KOPT-K1 (cell line): ENCODE data around the gene TIMM50.
A peak's percentile ranks its signal among the peaks of the same experiment; 100 is the strongest.

Experiments
- H3K27ac ChIP-seq: fragments of 200-600 bp; sonication (generic); 2 replicates; pipeline ENCODE4 v1.5.1; 2016; ENCODE audit warnings: antibody characterized with exemption, mild to moderate bottlenecking, low read depth, low read length; ENCODE audit not compliant: poor library complexity, severe bottlenecking
- H3K36me3 ChIP-seq: fragments of 200-600 bp; sonication (generic); 2 replicates; pipeline ENCODE4 v1.5.1; 2017; ENCODE audit warnings: antibody characterized with exemption, mild to moderate bottlenecking, low read length, moderate library complexity; ENCODE audit not compliant: insufficient read depth
- H3K9me3 ChIP-seq: fragments of 200-600 bp; sonication (generic); 2 replicates; pipeline ENCODE4 v1.5.1; 2017; ENCODE audit warnings: antibody characterized with exemption, low read length, mild to moderate bottlenecking; ENCODE audit not compliant: insufficient read depth, poor library complexity, severe bottlenecking

TIMM50 gene

GRCh38 chr19:39525205-39525604 is 44.6 kb downstream of the TIMM50 start:
- Histone ChIP-seq H3K9me3 (no peaks in the 10 kb centered on the region), H3K36me3 (peaks cover 8% of the 10 kb centered on the region; the same call in 1 of the 2 replicates), H3K27ac (no peak overlapping the region)

DNA sequence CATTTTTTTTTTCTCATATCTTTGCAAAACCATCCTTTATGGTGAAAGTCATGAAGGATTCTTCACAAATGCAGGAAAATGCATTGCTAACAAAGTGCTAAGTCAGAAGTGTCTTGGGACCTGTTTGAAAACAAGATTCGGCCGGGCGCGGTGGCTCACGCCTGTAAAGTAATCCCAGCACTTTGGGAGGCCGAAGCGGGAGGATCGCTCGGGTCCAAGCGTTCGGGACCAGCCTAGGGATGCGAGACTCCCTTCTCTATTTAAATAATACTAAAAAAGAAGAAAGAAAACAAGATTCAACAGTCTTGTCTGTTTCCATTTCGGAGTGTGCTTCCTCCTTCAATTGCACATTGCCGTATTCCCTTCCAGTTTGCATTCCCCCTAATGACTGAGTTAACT is 51.2 kb downstream of the TIMM50 start:
- H3K9me3 ChIP-seq = no peaks in the 10 kb centered on the region
- H3K36me3 ChIP-seq = peaks cover 8% of the 10 kb centered on the region
- H3K27ac ChIP-seq = peak overlapping the region; percentile 82

DNA sequence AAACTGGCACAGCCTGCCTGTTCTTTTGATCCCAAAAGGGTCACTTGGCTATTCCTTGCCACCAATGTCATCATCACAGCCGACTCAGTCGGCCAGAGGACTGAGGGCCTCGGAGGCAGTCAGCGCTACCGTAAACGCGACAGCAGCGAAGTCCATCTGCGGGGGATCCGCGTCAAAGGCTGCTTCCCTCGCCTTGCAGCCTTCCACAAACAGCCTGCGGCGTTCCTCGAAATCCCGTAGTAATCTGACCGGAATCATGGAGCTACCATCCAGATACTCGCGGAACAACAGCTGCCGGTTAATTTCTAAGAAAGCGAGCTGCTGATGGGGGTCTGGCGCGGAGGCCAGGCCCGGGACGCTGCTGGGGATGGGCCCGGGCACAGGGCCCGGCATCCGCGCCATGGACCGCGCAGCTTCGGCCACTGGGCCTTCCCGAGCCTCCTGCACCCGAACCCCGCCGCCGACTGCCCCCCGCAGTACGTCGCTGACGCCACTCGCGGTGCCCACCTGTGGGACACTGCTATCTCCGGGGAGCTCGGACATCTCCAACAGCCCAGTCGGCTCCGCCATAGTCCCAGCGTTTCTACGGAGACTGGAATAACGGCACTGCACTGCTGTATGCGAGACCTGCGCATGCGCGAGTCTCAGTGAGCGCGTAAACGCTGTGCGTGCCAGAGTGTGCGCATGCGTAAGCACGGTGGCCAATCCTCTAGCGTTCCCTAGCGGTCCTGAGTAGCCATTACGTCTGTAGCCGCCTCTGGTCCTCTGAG is 51.8 kb downstream of the TIMM50 start, which contains the start of gene EID2B:
Gene EID2B (minus strand): TSS at position 620 of the 770 bp plus-strand sequence. CDS start 50 bp downstream, at position 570.
- H3K27ac ChIP-seq = peak within 1 kb of the TSS; percentile 82

DNA sequence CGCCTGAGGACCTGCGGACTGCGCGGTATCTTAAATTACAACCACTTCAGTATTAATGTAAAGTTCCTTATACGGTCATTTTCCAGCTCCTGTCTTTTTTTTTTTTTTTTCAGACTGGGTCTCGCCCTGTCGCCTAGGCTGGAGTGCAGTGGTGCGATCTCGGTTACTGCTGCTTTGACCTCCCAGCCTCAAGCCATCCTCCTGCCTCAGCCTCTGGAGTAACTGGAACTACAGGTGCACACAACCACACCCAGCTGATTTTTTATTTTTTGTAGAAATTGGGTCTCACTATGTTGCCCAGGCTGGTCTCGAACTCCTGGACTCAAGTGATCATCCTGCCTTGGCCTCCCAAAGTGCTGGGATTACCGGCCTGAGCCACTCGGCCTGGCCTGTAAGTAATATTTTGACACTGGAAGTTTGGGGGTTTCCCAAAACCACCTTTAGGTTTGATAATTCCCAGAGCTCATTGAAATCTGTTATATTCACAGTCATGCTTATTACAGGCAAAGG is 52.4 kb downstream of the TIMM50 start:
- peak overlapping the region; percentile 82 for H3K27ac ChIP-seq
- H3K36me3 ChIP-seq = peaks cover 8% of the 10 kb centered on the region
- H3K9me3 ChIP-seq = no peaks in the 10 kb centered on the region

More for the DNA sequence above, 51.8 kb downstream of the TIMM50 start, which contains the start of gene EID2B:
- peaks cover 8% of the 10 kb centered on the region for H3K36me3 ChIP-seq
- no peaks in the 10 kb centered on the region for H3K9me3 ChIP-seq

DNA sequence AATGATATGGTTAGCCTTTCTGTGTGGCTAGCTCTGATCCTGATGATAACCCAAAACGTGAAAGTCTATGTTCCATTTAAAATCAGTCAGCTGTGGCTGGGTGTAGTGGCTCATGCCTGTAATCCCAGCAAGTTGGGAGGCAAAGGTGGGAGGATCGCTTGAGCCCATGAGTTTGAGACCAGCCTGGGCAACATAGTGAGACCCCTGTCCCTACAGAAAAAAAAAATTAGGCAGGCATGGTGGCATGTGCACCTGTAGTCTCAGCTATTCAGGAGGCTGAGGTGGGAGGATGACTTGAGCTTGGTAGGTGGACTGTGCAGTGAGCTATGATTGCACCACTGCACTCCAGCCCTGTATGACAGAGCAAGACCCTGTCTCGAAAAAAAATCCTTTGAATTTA is 53.2 kb downstream of the TIMM50 start:
- Histone ChIP-seq H3K27ac (no peak overlapping the region), H3K9me3 (no peaks in the 10 kb centered on the region), H3K36me3 (peaks cover 8% of the 10 kb centered on the region)

- no peaks in the 10 kb centered on the region for H3K9me3 ChIP-seq
- H3K36me3 ChIP-seq = no peaks in the 10 kb centered on the region; the same call in 1 of the 2 replicates
- peak overlapping the region; percentile 89 for H3K27ac ChIP-seq
These were observed 58.5 kb downstream of the TIMM50 start for GRCh38 chr19:39539165-39539517.

DNA sequence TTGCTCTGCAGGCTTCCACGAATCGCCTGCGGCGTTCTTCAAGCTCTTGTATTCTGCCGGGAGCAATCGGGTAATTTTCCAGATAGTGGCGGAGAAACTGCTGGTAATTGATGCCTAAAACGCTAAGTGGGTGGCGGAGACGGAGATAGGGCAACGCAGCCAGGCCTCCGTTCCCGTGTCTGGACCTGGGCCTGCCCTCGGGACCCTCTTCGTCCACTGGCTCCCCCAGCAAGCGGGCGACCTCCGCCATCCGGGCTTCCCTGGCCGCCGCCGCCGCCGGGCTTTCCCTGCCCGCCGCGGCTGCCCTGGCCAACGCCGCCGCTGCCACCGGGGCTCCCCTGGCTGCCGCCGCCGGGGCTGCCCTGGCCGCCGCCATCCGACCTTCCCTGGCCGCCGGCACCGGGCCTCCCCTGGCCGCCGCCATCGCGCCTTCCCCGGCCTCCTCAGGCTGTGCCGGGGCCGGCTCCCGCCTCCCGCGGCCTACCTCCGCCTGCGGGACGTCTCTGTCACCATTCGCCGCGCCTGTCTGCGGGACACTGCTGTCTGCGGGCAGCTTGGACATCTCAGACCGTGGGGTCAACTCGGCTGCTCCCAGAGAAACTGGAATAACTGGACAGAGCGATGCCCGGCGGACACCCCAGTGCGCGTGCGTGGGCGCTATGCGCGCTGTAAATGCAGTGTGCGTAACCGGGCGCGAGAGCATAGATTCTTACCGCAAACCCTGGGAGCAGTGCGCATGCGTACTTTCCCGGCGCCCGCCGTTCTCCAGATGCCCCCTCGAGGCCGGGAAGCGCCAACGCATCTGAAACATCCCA is 59.1 kb downstream of the TIMM50 start, which contains the start of gene EID2:
Gene EID2 (minus strand): TSS at position 644 of the 815 bp plus-strand sequence. CDS start 82 bp downstream, at position 562.
- H3K36me3 ChIP-seq = no peaks in the 10 kb centered on the region; the same call in 1 of the 2 replicates
- H3K27ac ChIP-seq = peak within 1 kb of the TSS; percentile 89
- H3K9me3 ChIP-seq = no peaks in the 10 kb centered on the region

DNA sequence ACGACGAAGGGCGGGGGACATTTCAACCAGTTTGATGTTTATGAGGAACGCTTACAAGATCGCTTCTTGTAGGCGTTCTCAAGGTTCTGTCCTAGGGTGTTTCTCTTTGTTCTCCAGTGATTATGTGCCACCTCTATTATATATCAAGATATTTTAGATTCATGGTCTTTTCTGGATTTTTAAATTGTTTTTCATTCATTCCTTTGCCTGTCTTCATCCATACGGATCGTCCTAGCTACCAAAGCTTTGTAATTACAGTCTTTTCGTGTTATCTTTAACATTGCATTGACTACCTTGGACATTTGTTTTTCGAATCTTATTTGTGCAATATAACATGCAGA is 59.7 kb downstream of the TIMM50 start:
- H3K9me3 ChIP-seq = no peaks in the 10 kb centered on the region
- H3K27ac ChIP-seq = peak overlapping the region; percentile 89

More for the DNA sequence above, 59.7 kb downstream of the TIMM50 start:
- no peaks in the 10 kb centered on the region; the same call in 1 of the 2 replicates for H3K36me3 ChIP-seq
